HepG2 (cell line): ENCODE measurements around the gene PPME1. TPM values are rescaled to one million over a fixed set of nuclear protein-coding genes. Genes with fewer than 3 reads are reported as not detected.
A peak's percentile ranks its signal among the peaks of the same experiment; 100 is the strongest.

Experiments used
- ATAC-seq: fragments of 200-7000 bp; cut with Tn5 transposase; 3 replicates; pipeline ENCODE4 v1.9.1; 2020; ENCODE audit warnings: mild to moderate bottlenecking, moderate library complexity
- BruUV-seq: library from RNA; stranded (reverse); fragments of 400-500 nt; replicated peaks from 2 replicates; lab custom pipeline; 2021; lab: Mats Ljungman, UMichigan
- CTCF ChIA-PET: fragments of 300-600 bp; formaldehyde crosslinking; extraction: SDS; loops from one replicate; lab custom pipeline; 2021; ENCODE audit warnings: low total read pairs, inconsistent platforms, low intra/inter-chr PET ratio; lab: Yijun Ruan, JAX
- POLR2A ChIA-PET: fragments of 350-600 bp; sonication (Branson Sonifier 250); formaldehyde crosslinking; loops from one replicate; lab custom pipeline; 2020; ENCODE audit warnings: antibody characterized with exemption, inconsistent platforms; lab: Yijun Ruan, JAX
- DNase-seq: peaks from one replicate; pipeline ENCODE4 v3.0.0-alpha.2; 2015; ENCODE audit warnings: low spot score
- FAIRE-seq: peaks from 3 replicates; lab custom pipeline; 2011; peaks lifted over from hg19 to GRCh38; lab: Jason Lieb, UNC
- H2AFZ ChIP-seq: one replicate; pipeline ENCODE4 v1.6.1; 2011; ENCODE audit warnings: low read length, inconsistent platforms
- H3K27ac ChIP-seq: fragments of 300-600 bp; 3 replicates; pipeline ENCODE4 v1.8.0; 2011; ENCODE audit warnings: mixed run types, mild to moderate bottlenecking, mixed read lengths, low read length, inconsistent platforms; ENCODE audit not compliant: insufficient read depth; ENCODE audit errors: extremely low read length
- H3K27me3 ChIP-seq, 2 experiments: fragments of 200-600 bp in 1 of 2; 2 replicates in 1 of 2; 3 replicates in 1 of 2; pipeline versions ENCODE4 v1.6.0 to v1.8.0; 2011; ENCODE audit warnings: low read length in 2 of 2, mild to moderate bottlenecking in 2 of 2, moderate library complexity in 2 of 2, inconsistent platforms in 1 of 2; ENCODE audit not compliant: insufficient read depth in 2 of 2, control insufficient read depth in 1 of 2
- H3K36me3 ChIP-seq, 2 experiments: fragments of 200-600 bp in 1 of 2; replicated peaks in 1 of 2; 2 replicates in 1 of 2; 3 replicates in 1 of 2; pipeline versions ENCODE4 v1.5.1 to v1.8.0; 2011; ENCODE audit warnings: low read length in 2 of 2, inconsistent platforms in 1 of 2; ENCODE audit not compliant: insufficient read depth in 2 of 2, control insufficient read depth in 1 of 2
- H3K4me1 ChIP-seq: 2 replicates; pipeline ENCODE4 v1.5.1; 2012; ENCODE audit warnings: low read length, inconsistent platforms; ENCODE audit not compliant: insufficient read depth
- H3K4me2 ChIP-seq: 2 replicates; pipeline ENCODE4 v1.6.0; 2011; ENCODE audit warnings: low read depth, low read length, inconsistent platforms
- H3K4me3 ChIP-seq, 3 experiments: fragments of 200-600 bp in 1 of 3; sonication (generic), shearing (Covaris generic) in 1 of 3; replicated peaks in 1 of 3; 2 replicates each; pipeline ENCODE4 v1.5.1; 2011 to 2016; ENCODE audit warnings: low read length in 3 of 3, inconsistent platforms in 2 of 3, low read depth in 2 of 3, mild to moderate bottlenecking in 2 of 3, control low read depth in 1 of 3, mixed read lengths in 1 of 3; ENCODE audit not compliant: insufficient read depth in 1 of 3
- H3K79me2 ChIP-seq: one replicate; pipeline ENCODE4 v1.6.1; 2011; ENCODE audit warnings: low read length, inconsistent platforms; ENCODE audit not compliant: insufficient read depth
- H3K9ac ChIP-seq: 2 replicates; pipeline ENCODE4 v1.6.0; 2011; ENCODE audit warnings: mild to moderate bottlenecking, low read depth, low read length, inconsistent platforms; ENCODE audit not compliant: insufficient read depth
- H3K9me3 ChIP-seq: 2 replicates; pipeline ENCODE4 v1.5.1; 2012; ENCODE audit warnings: mild to moderate bottlenecking, low read length
- H4K20me1 ChIP-seq: 2 replicates; pipeline ENCODE4 v1.6.0; 2011; ENCODE audit warnings: inconsistent platforms, mild to moderate bottlenecking, low read length, moderate library complexity; ENCODE audit not compliant: insufficient read depth
- CEBPB ChIP-seq: IDR thresholded peaks from 2 replicates; pipeline ENCODE4 v1.6.1; 2011; ENCODE audit warnings: low read depth, low read length, improper control_type of control experiment, borderline replicate concordance
- POLR2G ChIP-seq: fragments of 200-400 bp; formaldehyde crosslinking; IDR thresholded peaks from 2 replicates; pipeline ENCODE4 v1.6.1; 2018; ENCODE audit warnings: mild to moderate bottlenecking, low read depth, low read length, moderate library complexity
- RAD21 ChIP-seq: fragments of 450-650 bp; formaldehyde crosslinking; IDR thresholded peaks from 2 replicates; pipeline ENCODE4 v1.5.0; 2020; ENCODE audit warnings: mild to moderate bottlenecking
- SMC3 ChIP-seq: IDR thresholded peaks from 2 replicates; pipeline ENCODE4 v1.6.1; 2011; ENCODE audit warnings: low read length, improper control_type of control experiment
- STAG1 ChIP-seq: sonication (generic); formaldehyde crosslinking; IDR thresholded peaks from 2 replicates; pipeline ENCODE4 v1.4.0; 2020; ENCODE audit warnings: missing genetic modification reagents
- XRCC5 ChIP-seq: fragments of 200-400 bp; formaldehyde crosslinking; optimal IDR thresholded peaks from 2 replicates; pipeline ENCODE3; 2017; ENCODE audit warnings: mild to moderate bottlenecking, low read length
- ZNF557 ChIP-seq: sonication (generic); formaldehyde crosslinking; IDR thresholded peaks from 2 replicates; pipeline ENCODE4 v1.4.0; 2020; ENCODE audit warnings: missing genetic modification reagents
- ZNF589 ChIP-seq: sonication (generic); formaldehyde crosslinking; conservative IDR thresholded peaks from 2 replicates; pipeline ENCODE4 v1.8.0; 2022; ENCODE audit warnings: mild to moderate bottlenecking, moderate library complexity, missing genetic modification reagents
- WGBS: methylation state at CpG from one replicate; pipeline ENCODE4 v1.1.6; 2017; ENCODE audit warnings: low lambda C conversion rate; 5-methylcytosine and 5-hydroxymethylcytosine counted together
- in situ Hi-C: cut with HindIII; loops from 2 replicates; pipeline ENCODE4 v1.10.0; 2017; ENCODE audit warnings: low pct_unique_long_range_greater_than_20kb; ENCODE audit not compliant: extremely low pct_ligation_motif_present
- intact Hi-C: fragments of 100-400 bp; cut with micrococcal nuclease; formaldehyde crosslinking; loops from one replicate; pipeline ENCODE4 v1.10.0; 2022; ENCODE audit not compliant: unreplicated experiment
- polyA plus RNA-seq, 8 experiments: library from polyadenylated mRNA; depleted of rRNA in 3 of 8; stranded (reverse) in 7 of 8; unstranded in 1 of 8; fragments of >200 nt; fragmentation: Illumina TruSeq in 4 of 8; extraction: Trizol in 4 of 8; gene quantifications; 2 replicates each; pipeline versions ENCODE4 v1.2.1 to v1.2.3, GENCODE V29; 2011 to 2016; ENCODE audit warnings: low read depth in 4 of 8, missing spikeins in 1 of 8, mixed read lengths in 1 of 8; ENCODE audit not compliant: insufficient read depth in 1 of 8
- total RNA-seq, 5 experiments: library from RNA; depleted of rRNA; stranded (reverse); fragments of >200 nt; fragmentation: Illumina TruSeq; extraction: Trizol; gene quantifications; 2 replicates each; pipeline ENCODE4 v1.2.3, GENCODE V29; 2016; ENCODE audit warnings: low read depth in 1 of 5
- TF ChIP-seq, protein P1 (sequence below): sonication (generic); formaldehyde crosslinking; IDR thresholded peaks from 2 replicates; pipeline ENCODE4 v1.5.0; 2020; ENCODE audit warnings: mild to moderate bottlenecking, missing genetic modification reagents, moderate library complexity

Gene PPME1
- total and polyA plus RNA-seq, 2 of the 13 experiments (the other 11 are each of a cell fraction or from before 2014, with no cell fraction given), result 31.3 to 56.0 TPM

DNA sequence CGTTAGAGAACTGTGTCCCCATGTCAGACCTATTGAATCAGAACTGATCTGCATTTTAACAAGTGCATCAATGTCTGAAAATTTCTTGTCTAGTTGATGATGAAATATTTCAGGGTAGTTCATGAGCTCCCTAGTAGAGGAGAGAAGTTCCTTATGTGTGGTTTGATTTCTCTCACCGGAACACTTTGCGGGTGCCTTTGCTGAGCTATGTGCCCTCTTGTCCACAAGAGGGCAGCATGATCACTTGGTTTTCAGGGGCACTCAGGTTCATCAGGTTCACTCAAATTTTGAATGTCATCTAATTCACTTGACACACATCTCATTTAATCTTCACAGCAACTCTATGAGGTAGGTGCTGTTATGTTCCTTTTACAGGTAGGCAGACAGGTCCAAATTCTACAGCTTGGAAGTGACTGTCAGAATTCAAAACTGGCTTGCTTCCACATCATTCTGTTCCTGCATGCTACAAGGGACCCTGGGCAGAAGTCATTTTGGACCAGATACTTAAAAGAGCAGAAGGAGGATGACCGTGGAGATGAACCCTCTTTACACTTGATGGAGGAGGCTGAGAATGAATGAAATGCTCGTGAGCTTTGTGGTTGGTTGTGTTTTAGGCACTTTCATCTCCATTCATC is 84.8 kb downstream of the PPME1 start:
- peak; percentile 61 for ATAC-seq
- no peaks in the 10 kb centered on the region for H4K20me1 ChIP-seq
- no peak overlapping the region for H3K4me2 ChIP-seq
- peaks cover 11 to 34% of the 10 kb centered on the region in 2 experiments for H3K36me3 ChIP-seq
- H3K9ac ChIP-seq, result no peak overlapping the region
- POLR2A ChIA-PET, result interaction anchor here (1.0 kb wide), 2 partner anchors 194 to 314 kb away, joined by 4 to 6 read pairs; no protein-coding TSS in a partner anchor
- 65% methylated on average over 5 of the region's 5 CpGs for WGBS
- TF ChIP-seq, protein P1, sequence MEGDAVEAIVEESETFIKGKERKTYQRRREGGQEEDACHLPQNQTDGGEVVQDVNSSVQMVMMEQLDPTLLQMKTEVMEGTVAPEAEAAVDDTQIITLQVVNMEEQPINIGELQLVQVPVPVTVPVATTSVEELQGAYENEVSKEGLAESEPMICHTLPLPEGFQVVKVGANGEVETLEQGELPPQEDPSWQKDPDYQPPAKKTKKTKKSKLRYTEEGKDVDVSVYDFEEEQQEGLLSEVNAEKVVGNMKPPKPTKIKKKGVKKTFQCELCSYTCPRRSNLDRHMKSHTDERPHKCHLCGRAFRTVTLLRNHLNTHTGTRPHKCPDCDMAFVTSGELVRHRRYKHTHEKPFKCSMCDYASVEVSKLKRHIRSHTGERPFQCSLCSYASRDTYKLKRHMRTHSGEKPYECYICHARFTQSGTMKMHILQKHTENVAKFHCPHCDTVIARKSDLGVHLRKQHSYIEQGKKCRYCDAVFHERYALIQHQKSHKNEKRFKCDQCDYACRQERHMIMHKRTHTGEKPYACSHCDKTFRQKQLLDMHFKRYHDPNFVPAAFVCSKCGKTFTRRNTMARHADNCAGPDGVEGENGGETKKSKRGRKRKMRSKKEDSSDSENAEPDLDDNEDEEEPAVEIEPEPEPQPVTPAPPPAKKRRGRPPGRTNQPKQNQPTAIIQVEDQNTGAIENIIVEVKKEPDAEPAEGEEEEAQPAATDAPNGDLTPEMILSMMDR (CRISPR knock-in tag), result peak; percentile 87
- TF ChIP-seq ZNF557 (no peak), STAG1 (CRISPR knock-in tag) (peak; percentile 79), ZNF589 (no peak), POLR2G (0 out of 2 replicates have a peak, but pooled peaks have one; percentile 24), CEBPB (0 out of 2 replicates have a peak, but pooled peaks have one; percentile 26), SMC3 (peak; percentile 72; the same call in 1 of the 2 replicates), XRCC5 (peak; percentile 20), RAD21 (0 out of 2 replicates have a peak, but pooled peaks have one; percentile 21)
- intact Hi-C loops, result loop anchor here (1.0 to 5.0 kb wide), 2 partner anchors 66 to 193 kb away; no protein-coding TSS in a partner anchor
- H3K4me1 ChIP-seq, result peaks cover 8% of the 10 kb centered on the region; the same call in 1 of the 2 replicates
- no peak overlapping the region for H2AFZ ChIP-seq
- BruUV-seq, result no TSS peak
- H3K9me3 ChIP-seq, result no peaks in the 10 kb centered on the region
- H3K27ac ChIP-seq, result no peak overlapping the region
- CTCF ChIA-PET, result interaction anchor here (1.4 to 2.9 kb wide), 2 partner anchors 66 to 194 kb away, joined by 7 to 21 read pairs; no protein-coding TSS in a partner anchor
- no peaks in the 10 kb centered on the region for H3K27me3 ChIP-seq
- in situ Hi-C loops, result loop anchor here (10.0 kb wide), 1 partner anchor 199 kb away; no protein-coding TSS in a partner anchor
- H3K4me3 ChIP-seq, result no peak overlapping the region
- no peaks in the 10 kb centered on the region for H3K79me2 ChIP-seq
- peak; percentile 91 for FAIRE-seq
- peak; percentile 42 for DNase-seq
